Subcutaneous adipose tissue (tissue), 4 donors: ENCODE measurements around the gene CIBAR2. TPM values are rescaled to one million over a fixed set of nuclear protein-coding genes. Genes with fewer than 3 reads are reported as not detected.

Source experiments
- CTCF ChIP-seq: fragments of 450-650 bp; IDR thresholded peaks from one replicate; pipeline ENCODE4 v1.5.1; 2016; ENCODE audit warnings: low read depth, mild to moderate bottlenecking, control low read depth, antibody characterized with exemption, moderate library complexity
- total RNA-seq, 4 donors: library from RNA; depleted of rRNA; stranded (reverse); fragments of >200 nt; gene quantifications; one replicate each; pipeline ENCODE4 v1.1.0, GENCODE V29; 2016

CIBAR2 gene
- total RNA-seq, 4 donors from 2014 or later, result not detected

- no peak for TF ChIP-seq CTCF
Observed at GRCh38 chr16:85153656-85154091, 41.4 kb upstream of the CIBAR2 start.

DNA sequence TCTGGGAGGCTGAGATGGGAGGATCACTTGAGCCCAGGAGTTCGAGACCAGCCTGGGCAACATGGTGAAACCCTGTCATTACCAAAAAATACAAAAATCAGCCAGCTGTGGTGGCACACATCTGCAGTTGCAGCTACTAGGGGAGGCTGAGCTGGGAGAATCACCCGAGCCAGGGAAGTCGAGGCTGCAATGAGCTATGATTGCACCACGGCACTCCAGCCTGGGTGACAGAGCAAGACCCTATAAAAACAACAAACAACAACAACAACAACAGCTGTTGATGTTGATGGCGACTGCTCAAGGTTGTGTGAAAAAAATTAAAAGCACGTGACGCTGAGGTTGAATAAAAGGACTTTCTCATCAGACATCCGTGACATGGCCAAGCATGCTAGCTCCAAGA is 40.8 kb upstream of the CIBAR2 start:
- no peak for TF ChIP-seq CTCF

DNA sequence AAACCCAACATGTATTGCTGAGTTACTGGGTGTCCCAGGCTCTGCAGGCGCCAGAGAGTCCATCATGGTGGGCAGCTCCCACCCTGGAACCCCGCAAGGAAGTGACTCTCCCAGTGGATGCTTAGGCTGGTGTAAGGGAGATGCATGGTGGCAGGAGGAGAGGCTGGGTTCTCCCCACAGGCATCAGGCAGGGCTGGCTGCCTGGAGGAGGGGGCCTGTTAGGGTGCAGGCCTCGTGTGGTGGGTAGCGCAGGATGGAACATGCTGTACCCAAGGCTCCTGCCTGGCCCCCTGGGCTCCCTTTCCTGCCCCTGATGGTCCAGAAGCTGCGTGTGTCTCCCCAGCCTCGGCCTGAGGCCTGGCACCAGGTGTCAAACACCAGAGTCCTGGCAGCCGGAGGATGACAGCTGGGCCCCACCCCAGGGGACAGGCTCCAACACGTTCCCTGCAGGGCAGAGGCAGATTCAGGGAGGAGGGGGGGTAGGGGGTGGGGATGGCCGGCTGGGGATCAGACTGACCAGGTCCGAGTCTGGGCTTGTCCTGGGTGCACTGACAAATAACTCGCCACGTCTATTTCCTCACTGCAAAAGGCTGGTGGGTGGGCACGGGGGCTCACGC is 40.2 kb upstream of the CIBAR2 start:
- TF ChIP-seq CTCF, result no peak

- TF ChIP-seq CTCF, result no peak
Observed at GRCh38 chr16:85151603-85152413, 39.5 kb upstream of the CIBAR2 start.

GRCh38 chr16:85151079-85151602 is 38.9 kb upstream of the CIBAR2 start:
- TF ChIP-seq CTCF, result no peak

DNA sequence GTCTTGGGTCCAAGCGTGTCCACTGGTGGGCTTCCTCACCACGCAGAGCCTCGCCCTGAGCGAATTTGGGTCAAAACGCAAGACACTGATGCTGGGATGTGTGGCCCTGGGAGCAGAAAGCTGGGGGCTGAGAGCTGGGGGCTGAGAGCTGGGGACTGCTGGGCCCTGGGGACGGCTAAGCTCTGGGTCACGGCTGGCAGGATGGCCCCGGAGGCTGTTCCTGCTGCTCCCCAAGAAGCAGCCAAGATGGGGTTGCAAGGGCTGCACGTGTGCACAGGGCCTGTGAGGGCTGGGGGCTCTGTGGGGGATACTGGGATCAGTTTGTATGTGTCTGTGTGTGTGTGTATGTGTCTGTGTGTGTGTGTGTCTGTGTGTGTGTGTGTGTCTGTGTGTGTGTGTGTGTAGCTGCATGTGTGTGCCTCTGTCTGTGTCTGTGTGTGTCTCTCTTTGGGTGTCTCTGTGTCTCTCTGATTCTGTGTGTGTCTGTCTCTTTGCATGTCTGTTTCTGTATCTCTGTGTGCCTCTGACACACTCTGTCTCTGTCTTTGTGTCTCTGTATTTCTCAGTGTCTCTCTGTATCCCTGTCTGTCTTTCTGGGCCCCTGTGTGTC is 38.2 kb upstream of the CIBAR2 start:
- TF ChIP-seq CTCF, result no peak

DNA sequence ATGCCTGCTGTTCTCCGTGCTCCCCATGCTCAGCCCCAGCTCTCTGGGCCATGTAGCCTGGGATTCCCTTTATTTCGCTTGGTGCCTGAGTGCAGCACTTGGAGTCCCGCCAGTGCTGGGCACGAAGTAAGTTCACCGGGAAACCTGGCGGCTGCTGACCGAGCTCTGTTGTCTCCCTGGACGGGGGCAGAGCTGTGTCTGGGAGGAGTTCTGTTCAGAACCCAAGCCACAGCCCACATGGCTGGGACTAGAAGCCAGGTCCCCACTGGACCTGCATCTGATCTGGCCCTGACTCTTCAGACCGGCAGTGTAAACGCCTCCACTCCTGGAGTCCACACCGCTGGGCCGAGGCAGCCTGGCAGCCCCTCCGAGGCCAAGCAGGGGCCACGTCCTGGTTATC is 37.5 kb upstream of the CIBAR2 start:
- no peak for TF ChIP-seq CTCF
